Renal cortical epithelial cell (primary cell): ENCODE data around the gene BLOC1S4. TPM values are rescaled to one million over a fixed set of nuclear protein-coding genes. Genes with fewer than 3 reads are reported as not detected.
"Not testable (repeated sequence)": the region's sequence is repeated elsewhere in the genome, so short reads cannot be mapped to it uniquely, and the experiment has no call there.

Source experiments
- DNase-seq: peaks from one replicate; pipeline ENCODE4 v3.0.0-alpha.2; 2011; ENCODE audit warnings: low read depth
- total RNA-seq: library from RNA; depleted of rRNA; stranded (reverse); fragments of >200 nt; gene quantifications from 2 replicates; pipeline ENCODE4 v1.2.3, GENCODE V29; 2014

The BLOC1S4 gene
- total RNA-seq, 1 donor from 2014 or later = 18.1 TPM

DNA sequence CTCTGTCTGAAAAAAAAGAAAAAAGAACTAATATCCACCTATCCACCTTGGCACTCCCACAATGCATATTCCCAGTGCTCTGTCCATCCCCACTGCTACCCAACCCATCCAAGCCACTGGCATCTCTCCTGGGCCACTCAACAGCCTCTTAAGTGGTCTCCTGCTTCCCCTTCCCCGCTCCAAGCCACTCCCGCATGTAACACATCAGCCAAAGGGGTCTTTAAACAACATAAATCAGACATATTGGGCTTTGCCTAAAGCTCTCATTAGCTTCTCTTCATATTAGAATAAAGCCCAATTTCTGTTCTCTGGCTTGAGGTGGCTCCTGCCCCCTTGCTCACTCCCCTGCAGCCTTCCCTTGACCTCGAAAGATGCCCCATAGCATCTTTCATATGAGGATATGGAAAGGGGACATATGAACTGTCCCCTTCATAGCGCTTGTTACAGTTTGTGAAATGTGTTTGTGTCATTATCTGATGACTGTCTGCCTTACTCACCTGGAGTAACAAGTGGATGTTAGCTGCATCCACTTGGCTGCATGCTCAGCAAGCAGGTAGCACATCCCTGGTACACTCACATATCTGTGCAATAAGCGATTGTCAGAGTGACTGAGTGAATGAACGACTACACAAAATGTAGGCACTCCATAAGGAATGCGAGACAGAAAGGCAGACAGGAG lies 3.1 kb downstream of the BLOC1S4 start:
- DNase-seq = no peak

DNA sequence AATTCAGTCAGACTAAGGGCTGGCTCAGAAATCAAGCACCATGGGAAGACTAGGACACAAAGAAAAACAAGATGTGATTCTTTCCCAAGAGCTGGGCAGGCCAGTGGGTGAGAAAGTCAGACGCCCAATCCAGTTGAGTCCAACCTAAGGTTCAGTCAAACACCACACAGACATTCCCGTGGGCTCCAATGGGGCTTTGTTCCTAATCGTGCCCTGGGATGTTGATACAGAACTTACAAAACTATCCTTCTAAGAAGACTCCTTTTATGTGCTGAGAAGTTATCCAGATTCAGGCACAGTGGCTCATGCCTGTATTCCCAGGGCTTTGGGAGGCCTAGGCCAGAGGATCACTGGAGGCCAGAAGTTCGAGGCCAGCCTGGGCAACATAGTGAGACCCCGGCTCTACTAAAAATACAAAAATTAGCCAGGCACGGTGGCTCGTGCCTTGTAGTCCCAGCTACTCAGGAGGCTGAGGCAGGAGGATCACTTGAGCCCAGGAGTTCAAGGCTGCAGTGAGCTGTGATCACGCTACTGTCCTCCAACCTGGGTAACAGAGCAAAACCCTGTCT lies 3.7 kb downstream of the BLOC1S4 start:
- no peak for DNase-seq

DNA sequence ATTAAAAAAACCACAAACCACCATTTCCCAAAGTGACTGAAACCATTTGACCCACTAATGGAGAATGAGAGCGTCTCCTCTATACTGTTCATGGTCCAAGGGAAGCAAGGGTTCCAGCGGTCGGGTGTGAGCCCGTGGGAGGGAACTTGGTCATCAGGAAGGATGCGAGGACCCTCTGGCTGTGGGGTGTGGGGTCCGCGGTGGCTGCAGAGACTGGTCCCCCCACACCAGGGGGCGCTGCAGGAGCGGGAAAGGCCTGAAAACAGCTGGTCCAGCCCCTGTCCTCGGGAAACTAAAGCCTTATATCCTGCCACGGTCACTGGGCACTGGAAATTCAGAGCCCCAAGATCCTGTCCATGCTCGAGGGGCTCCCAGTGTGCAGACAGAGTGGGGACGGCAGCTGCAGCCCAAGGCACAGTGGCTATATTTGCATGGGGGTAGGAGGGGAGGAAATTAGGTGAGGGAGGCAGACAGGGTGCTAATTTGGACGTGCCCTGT lies 4.3 kb downstream of the BLOC1S4 start:
- peak; percentile 32 for DNase-seq

DNA sequence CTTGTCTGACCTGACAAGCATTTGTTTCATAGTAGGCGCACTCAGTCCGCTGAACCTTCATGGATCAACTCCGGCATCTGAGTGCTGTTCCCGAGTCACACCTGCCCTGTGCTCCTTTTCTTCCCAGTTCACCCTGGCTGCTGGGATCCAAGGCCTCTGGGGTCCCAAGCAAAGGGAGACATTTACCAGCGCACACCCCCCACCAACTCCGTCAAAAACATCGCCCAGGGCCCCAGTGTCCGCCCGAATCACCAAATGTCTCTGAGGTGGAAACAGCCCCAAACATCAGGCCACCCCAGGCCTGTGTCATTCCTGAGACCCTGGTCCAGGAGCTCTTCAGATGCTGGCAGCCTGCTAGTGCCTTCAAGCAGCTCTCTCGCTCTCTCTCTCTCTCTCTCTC lies 5.1 kb downstream of the BLOC1S4 start:
- DNase-seq = no peak

- DNase-seq = no peak
Measured at GRCh38 chr4:6722891-6723290, 6.9 kb downstream of the BLOC1S4 start.

DNA sequence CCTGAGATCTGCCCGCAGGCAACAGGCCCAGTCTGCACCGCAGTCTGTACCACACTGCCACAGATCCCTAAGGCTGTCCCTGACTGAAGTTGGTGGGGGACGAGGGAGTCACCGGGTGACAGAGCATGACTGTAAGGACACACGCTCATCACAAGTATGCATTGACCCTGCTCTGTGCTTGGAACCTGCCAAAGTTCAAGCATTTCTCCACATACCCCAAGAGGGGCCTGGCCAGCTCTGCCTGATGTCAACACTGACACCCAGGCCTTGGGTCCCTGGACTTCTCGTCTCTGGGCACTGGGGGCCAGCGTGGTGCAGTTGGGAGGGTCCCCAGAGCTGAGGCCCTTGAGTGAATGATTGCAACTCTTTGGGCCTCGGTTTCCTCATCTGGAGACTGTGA lies 7.9 kb downstream of the BLOC1S4 start:
- DNase-seq = no peak

GRCh38 chr4:6724421-6725111 lies 8.6 kb downstream of the BLOC1S4 start:
- no peak for DNase-seq

GRCh38 chr4:6725427-6725961 lies 9.5 kb downstream of the BLOC1S4 start:
- DNase-seq = not testable (repeated sequence)

- no peak for DNase-seq
Measured at GRCh38 chr4:6727081-6727942, 11.3 kb downstream of the BLOC1S4 start.

- no peak for DNase-seq
Measured at GRCh38 chr4:6727943-6728250, 11.9 kb downstream of the BLOC1S4 start.

DNA sequence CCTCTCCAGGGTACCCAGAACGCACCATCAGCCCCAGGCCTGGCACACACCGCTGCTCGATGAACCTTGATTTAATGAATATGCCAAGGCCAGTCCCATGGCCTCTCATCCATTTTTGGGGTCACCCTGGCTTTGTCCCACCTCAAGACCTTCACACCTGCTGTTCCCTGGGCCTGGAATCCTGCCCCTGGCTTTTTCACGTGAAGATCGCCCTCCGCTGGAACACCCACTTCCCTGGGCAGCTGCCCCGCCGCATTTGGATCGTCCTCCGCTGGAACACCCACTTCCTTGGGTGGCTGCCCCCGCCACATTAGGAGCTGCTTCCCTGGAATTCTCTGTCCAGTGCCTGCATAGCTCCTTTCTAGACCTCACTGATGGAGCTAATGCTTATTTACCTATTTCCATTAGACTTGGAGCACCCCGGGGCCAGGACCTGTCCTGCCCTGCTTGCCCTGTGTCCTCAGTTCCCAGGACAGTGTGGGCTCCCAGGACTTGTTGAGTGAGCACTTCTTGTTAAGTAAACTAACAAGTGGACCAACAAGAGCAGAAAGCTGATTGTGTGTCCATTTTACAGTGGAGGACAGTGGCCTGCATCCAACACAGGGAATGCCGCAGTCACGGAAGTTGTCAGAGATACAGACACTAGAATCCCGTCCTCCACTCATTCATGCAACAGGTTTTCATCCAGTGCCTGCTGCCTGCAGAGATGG lies 12.5 kb downstream of the BLOC1S4 start:
- no peak for DNase-seq

DNA sequence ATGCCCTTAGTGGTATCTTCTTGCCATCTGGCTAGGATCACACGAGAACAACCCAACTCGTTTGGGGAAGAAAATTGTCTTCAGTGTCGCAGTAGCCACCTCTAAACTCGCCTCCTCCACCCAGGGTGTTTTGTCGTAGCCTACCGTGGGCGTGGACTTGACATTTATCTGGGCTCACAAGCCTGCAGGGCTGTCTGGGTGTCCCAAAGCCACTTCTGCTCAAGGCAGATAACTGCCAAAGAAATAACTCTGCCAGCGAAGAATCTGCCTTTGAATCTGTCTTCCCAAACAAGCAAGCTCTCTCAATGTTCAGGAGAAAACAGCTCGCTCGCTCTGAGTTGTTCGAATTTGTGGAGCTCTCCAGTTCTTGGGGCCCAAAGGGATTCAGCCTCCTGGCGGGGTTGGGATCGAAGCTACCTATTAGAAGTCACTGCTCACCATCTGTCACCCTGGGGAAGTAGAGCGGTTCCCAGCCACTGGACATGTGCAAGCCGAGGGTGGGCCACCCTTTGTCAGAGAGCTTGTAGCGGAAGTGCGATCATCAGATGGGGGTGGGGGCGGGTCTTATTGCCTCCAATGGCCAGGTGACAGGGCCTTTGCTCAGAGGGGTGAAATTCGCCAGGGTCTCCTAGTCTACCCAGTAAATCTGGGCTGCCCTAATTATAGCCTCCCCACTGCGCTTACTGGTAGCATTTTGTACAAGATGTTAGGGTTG lies 14.8 kb downstream of the BLOC1S4 start:
- DNase-seq = no peak

DNA sequence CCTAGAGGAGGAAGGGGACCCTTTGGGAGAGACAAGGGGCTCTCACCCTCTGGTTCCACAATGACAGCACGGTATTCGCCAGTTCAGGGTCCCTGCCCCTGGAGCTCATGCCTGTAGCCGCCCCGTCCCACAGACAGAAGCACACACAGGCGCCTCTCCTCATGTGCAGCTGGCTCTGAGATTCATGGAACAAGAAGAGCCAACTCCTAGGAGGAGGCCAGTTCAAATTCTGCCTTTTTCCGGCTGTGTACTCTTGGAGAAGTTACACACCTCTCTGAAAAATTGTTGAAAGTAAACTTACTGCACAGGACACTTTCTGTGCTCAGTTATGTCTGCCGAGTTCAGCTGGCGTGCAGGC lies 15.3 kb downstream of the BLOC1S4 start:
- no peak for DNase-seq

GRCh38 chr4:6731780-6732179 lies 15.8 kb downstream of the BLOC1S4 start:
- no peak for DNase-seq

GRCh38 chr4:6732441-6733357 lies 16.7 kb downstream of the BLOC1S4 start:
- DNase-seq = peak; percentile 78

- no peak for DNase-seq
Measured at GRCh38 chr4:6733358-6734164, 17.6 kb downstream of the BLOC1S4 start.

- no peak for DNase-seq
Measured at GRCh38 chr4:6734165-6734786, 18.3 kb downstream of the BLOC1S4 start.

- DNase-seq = no peak
Measured at GRCh38 chr4:6739920-6740319, 23.9 kb downstream of the BLOC1S4 start.
